Measurements from ENCODE around the gene RNF220.

The RNF220 gene

GRCh38 chr1:44484155-44484688, 79.2 kb downstream of the RNF220 start:
- ChIA-PET POLR2A (no interaction called here), CTCF (interaction anchor here (0.6 to 1.3 kb wide), 3 partner anchors 11 to 111 kb away, joined by 3 to 4 read pairs (median 4); no protein-coding TSS in a partner anchor)
- no peak overlapping the region for H3K27ac ChIP-seq (ENCODE audit: extremely low read depth, low read depth, low read length)
- H3K4me3 ChIP-seq (ENCODE audit: low read depth, low read length) = no peak overlapping the region
- no peaks in the 10 kb centered on the region for H3K36me3 ChIP-seq (ENCODE audit: control insufficient read depth in 2 of 2, insufficient read depth in 1 of 2, low read length in 2 of 2)
- H3K4me1 ChIP-seq (ENCODE audit: control insufficient read depth, insufficient read depth, low read length) = peaks cover 5% of the 10 kb centered on the region; the same call in 1 of the 2 replicates
- H3K9me3 ChIP-seq (ENCODE audit: control insufficient read depth, insufficient read depth, low read depth, low read length) = no peaks in the 10 kb centered on the region
- TF ChIP-seq ZSCAN30 (tag by site-specific recombination; IDR thresholded peaks at IDR 0.05) (peak; percentile 14; the same call in 1 of the 2 replicates), ZNF366 (tag by site-specific recombination; conservative IDR thresholded peaks at IDR 0.05) (peak; percentile 69), ZNF585B (tag by site-specific recombination; IDR thresholded peaks at IDR 0.05) (no peak), EGR2 (tag by site-specific recombination; IDR thresholded peaks at IDR 0.05; ENCODE audit: low read depth) (peak; percentile 96), ZNF433 (tag by site-specific recombination; IDR thresholded peaks at IDR 0.05; ENCODE audit: low read depth) (no peak), MYNN (tag by site-specific recombination; IDR thresholded peaks at IDR 0.05; ENCODE audit: borderline replicate concordance) (peak; percentile 92), ZNF394 (tag by site-specific recombination; IDR thresholded peaks at IDR 0.05; ENCODE audit: borderline replicate concordance) (no peak), ZSCAN23 (tag by site-specific recombination; IDR thresholded peaks at IDR 0.05) (no peak), ZBTB48 (tag by site-specific recombination; IDR thresholded peaks at IDR 0.05) (no peak), ZBTB17 (tag by site-specific recombination; IDR thresholded peaks at IDR 0.05) (peak; percentile 71), ZNF561 (tag by site-specific recombination; IDR thresholded peaks at IDR 0.05; ENCODE audit: borderline replicate concordance) (0 out of 2 replicates have a peak, but pooled peaks have one; percentile 64), PRDM10 (tag by site-specific recombination; IDR thresholded peaks at IDR 0.05) (peak; percentile 48), PRDM6 (tag by site-specific recombination; IDR thresholded peaks at IDR 0.05) (no peak; the same call in 1 of the 2 replicates), PATZ1 (tag by site-specific recombination; IDR thresholded peaks at IDR 0.05) (0 out of 2 replicates have a peak, but pooled peaks have one; percentile 41), ZNF362 (tag by site-specific recombination; IDR thresholded peaks at IDR 0.05) (peak; percentile 64; the same call in 1 of the 2 replicates), ZNF629 (tag by site-specific recombination; IDR thresholded peaks at IDR 0.05) (peak; percentile 68), ZNF280C (tag by site-specific recombination; IDR thresholded peaks at IDR 0.05) (no peak), KLF10 (tag by site-specific recombination; IDR thresholded peaks at IDR 0.05) (no peak), ZNF660 (tag by site-specific recombination; IDR thresholded peaks at IDR 0.05) (peak; percentile 77; the same call in 1 of the 2 replicates), ZNF2 (tag by site-specific recombination; IDR thresholded peaks at IDR 0.05) (no peak), KLF8 (tag by site-specific recombination; IDR thresholded peaks at IDR 0.05) (peak; percentile 48; the same call in 1 of the 2 replicates), ZNF513 (tag by site-specific recombination; IDR thresholded peaks at IDR 0.05) (no peak), ATF2 (tag by site-specific recombination; IDR thresholded peaks at IDR 0.05; ENCODE audit: low read depth) (peak; percentile 70)
